SW480 (cell line): ENCODE data around the gene C2CD4C.
A peak's percentile ranks its signal among the peaks of the same experiment; 100 is the strongest.
"Not testable (repeated sequence)": the region's sequence is repeated elsewhere in the genome, so short reads cannot be mapped to it uniquely, and the experiment has no call there.

ENCODE experiments used
- DNase-seq: peaks from one replicate; pipeline ENCODE4 v3.0.0-alpha.2; 2016; ENCODE audit warnings: low spot score

C2CD4C gene

DNA sequence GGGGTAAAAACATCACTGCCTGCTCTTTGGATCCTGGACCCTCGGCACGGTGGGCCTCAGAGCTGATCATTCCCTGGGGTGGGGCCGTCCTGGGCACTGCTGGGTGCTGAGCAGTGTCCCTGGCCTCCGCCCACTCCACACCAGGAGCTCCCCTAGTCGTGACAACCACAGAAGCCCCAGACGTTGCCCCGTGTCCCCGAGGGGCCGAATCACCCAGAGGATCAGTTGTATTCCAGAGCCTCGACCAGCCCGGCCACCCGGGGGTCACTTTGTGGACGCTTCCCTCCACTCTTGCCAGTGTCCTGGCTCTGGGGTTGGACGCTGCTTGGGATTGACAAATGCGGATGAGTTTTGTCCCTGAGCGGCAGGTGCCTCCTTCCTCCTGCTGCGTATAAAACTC is 10.2 kb downstream of the C2CD4C start:
- no peak for DNase-seq

DNA sequence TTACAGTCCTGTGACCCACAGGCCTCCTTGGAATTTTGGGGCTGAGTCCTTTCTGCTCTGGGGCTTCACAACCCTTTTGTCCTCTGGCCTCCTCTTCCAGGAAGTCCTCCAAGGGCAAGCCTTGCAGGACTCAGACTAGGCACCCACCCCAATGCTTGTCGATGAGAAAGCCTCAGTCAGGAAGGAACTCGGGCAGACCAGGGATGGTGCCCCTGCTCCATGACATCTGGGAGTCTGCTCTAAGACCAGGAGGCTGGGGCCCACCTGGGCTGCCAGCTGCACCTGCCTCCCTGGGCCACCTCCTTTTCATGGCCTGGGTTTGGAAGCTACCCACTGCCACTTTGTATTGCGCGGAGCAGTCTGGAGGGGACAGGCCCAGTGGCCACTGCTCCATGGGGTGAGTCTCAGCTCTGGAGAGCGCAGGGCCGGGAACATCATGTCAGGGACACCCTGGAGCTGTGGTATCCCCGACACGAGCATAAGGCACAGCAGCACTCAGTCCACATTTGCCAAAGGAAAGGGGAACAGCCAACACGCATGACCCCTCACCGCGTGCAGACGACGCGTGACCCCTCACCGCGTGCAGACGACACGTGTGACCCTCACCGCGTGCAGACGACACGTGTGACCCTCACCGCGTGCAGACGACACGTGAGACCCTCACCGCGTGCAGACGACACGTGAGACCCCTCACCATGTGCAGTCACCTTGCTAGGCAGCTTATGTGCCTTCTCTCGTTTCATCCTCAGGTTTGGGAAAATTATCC is 10.8 kb downstream of the C2CD4C start:
- no peak for DNase-seq

DNA sequence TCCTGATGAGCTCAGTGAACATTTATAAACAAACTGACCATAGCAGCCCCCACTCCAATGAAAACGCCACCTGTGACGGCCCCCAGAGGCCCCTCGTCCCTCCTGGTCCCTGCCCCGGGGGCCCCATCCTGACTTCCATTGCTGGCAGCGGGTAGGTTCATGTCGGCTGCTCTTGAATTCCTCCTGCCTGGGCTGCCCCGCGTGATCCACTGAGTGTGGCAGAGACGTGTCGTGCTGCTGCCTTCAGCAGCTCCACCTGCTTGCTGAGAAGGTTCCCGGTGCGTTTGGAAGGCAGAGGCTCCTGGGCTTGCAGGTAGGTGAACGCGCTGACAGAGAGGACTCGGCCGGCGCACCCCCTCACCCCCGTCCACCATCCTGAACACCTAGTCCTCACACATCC is 11.6 kb downstream of the C2CD4C start:
- no peak for DNase-seq

DNA sequence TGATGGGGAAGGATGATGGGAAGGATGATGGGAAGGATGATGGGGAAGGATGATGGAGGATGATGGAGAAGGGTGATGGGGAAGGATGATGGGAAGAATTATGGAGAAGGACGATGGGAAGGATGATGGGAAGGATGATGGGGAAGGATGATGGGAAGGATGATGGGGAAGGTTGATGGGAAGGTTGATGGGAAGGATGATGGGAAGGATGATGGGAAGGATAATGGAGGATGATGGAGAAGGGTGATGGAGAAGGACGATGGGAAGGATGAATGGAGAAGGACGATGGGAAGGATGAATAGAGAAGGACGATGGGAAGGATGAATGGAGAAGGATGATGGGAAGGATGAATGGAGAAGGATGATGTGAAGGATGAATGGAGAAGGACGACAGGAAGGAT is 13.5 kb downstream of the C2CD4C start:
- DNase-seq, result no peak

DNA sequence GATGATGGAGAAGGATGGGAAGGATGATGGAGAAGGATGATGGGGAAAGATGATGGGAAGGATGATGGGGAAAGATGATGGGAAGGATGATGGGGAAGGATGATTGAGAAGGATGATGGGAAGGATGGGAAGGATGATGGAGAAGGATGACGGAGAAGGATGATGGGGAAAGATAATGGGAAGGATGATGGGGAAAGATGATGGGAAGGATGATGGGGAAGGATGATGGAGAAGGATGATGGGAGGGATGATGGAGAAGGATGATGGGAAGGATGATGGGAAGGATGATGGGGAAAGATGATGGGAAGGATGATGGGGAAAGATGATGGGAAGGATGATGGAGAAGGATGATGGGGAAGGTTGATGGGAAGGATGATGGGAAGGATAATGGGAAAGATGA is 14.1 kb downstream of the C2CD4C start:
- DNase-seq, result not testable (repeated sequence)

DNA sequence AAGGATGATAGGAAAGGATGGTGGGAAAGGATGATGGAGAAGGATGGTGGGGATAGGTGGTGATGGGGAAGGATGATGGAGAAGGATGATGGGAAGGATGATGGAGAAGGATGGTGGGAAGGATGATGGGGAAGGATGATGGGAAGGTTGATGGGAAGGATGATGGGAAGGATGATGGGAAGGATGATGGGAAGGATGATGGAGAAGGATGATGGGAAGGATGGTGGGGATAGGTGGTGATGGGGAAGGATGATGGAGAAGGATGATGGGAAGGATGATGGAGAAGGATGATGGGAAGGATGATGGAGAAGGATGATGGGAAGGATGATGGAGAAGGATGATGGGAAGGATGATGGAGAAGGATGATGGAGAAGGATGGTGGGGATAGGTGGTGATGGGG is 15.4 kb downstream of the C2CD4C start:
- DNase-seq, result not testable (repeated sequence)

DNA sequence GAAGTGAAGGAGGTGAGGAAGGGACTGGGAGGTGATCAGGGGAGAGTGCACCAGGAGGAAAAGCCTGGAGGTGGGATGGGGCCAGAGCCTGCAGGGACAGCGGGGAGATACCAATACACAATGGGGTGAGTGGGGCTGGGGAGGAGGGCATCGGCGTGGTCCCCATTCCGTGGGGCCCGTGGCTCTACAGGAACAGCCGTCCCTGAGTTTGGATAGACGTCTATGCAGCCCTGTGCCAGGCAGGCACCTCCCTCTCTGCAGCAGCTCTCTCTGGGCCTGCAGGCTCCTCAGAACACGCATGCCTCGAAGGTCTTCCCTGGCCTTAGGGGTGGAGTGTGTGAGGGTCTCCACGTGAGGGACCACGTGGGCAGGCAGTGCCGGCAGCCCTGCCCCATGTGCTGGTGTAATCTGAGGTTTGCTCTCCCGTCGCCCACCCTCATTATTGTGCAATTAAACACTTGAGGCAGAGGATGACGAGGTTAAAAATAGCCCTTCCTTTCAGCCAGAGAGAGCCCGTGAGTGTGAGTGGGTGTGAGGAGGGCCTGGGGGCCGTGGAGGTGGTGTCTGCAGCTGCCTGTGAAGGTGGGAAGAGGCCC is 16.5 kb downstream of the C2CD4C start:
- no peak for DNase-seq

DNA sequence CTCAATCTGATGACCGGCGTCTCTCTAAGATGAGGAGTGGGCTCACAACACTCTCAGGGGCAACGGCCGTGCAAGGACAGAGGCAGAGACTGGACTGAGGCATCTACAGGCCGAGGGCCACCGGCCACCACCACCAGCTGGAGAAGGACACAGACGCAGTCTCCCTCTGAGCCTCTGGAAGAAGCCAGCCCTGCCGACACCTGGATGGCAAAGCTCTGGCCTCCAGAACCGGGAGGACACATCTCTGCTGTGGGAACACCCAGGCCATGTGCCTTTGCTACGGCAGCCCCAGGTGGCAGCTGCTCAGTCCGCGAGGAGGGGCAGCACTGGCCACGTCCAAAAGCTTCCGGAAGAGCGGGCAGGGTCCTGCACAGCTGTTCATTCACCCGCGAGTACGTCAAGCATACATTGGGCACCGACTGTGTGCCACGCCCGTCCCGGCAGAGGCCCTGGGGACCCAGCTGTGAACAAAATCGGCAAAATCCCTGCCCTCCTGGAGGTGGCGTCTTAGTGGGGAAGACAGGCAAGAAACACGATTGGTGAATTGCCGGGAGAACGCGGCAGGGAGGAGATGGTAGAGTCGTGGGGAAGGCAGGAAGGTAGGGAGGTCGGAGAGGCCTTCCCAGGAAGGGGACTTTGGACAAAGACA is 17.1 kb downstream of the C2CD4C start:
- DNase-seq, result no peak

DNA sequence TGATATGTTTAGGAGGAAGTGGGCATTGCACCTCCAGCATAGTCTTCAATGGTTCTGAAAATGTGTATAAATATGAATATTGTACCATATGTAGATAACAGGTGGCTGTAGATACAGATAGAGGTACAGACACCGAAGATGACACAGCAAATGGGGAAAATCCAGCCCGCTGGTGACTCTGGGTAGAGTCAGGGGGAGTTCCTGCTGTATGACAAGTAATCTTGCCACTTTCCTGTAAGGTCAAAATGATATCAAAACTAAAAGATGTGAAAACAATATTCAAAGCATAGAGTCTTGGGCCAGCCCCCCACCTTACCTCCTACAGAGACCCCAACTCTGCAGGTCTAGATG is 17.8 kb downstream of the C2CD4C start:
- no peak for DNase-seq

DNA sequence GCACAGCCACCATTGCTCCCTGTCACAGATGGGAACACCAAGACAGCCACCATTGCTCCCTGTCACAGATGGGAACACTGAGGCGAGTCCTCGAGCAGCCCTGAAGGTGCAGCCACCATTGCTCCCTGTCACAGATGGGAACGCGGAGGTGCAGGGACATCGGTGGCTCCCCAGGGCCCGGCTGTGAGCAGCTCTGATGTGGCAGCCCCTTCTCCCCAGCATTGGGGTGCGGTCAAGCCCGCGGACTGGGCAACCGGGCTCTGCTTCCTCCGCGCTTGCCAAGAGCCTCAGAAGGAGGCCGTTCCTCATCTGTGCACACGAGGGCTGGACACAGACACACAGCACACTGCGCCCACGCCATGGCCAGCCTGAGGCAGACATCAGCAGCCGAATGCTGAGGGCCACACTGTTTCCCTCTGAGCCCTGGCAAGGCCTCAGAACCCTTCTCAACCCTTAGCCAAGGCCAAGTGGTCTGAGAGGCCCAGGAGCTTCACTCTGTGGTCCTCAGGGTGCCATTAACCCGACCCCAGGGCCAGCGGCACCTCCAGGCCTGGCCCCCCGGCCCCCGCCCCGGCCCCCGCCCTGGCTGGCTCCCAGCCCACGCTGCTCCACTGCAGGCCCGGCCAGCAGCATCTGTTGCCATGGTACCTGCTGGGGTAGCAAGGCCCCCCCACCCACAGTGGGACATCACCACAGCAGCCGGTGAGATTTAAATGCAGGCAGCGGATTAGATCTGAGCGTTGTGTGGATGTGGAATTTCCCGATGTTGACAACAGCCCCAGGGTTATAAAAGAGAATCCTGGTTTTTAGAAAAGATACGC is 18.4 kb downstream of the C2CD4C start:
- DNase-seq, result no peak

DNA sequence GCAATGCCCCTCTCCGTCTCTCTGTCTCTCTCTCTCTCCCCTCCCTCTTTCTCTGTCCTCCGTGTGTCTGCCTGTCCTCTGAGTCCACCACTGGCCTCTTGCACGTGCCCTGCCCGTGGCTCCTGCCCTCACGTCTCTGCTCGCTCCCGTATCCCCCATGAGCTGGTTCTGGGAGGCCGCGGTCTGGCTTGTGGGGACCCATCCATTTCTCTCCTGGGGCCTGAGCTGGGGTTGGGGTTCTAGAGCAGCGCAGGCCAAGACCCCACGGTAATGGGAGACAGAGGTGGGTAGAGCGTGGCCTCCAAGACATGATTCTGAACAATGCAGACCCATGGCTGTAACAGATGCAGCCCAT is 19.0 kb downstream of the C2CD4C start:
- no peak for DNase-seq

DNA sequence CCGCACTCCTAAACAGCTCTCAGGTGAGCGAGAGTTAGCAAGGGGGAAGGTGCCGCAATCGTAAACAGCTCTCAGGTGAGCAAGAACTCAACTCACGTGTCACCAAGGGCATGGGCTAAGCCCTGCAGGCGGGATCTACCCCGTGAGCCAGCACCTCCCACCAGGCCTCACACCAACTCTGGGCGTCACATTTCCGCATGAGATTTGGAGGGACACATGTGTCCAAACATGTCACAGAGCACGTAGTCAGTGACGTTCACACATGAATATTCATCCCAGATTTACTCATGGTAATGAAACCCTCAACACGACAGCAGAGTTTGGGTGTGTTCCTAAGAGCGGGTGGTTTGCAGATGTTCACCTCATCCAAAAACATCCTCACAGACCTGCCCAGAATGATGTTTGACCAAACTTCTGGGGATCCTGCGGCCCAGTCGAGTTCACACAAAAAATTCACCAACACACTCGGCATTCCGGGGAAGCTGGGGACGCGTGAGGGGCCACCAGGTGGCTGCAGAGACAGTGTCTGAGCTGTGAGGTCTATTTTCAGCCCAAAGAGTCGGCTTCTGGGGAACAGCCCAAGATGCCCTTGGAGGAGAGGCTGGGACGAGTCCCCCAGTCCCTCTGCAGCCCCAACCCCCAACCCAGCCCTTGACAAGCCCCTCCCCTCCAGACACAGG is 19.6 kb downstream of the C2CD4C start:
- no peak for DNase-seq

DNA sequence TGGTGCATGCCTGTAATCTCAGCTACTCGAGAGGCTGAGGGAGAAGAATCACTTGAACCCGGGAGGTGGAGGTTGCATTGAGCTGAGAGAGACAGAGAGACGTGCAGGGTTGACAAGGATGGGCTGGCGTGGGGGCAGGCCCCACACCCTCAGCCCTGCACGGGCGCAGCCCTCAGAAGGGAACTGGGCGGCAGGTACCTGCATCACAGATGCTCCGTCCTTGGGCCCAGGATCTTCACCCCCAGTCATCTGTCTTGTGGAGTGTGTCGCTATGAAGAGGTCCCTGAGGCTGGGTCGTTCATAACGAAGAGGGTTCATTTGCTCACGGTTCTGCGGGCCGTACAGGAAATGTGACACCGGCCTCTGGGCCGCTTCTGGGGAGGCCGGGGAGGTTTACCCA is 20.3 kb downstream of the C2CD4C start:
- DNase-seq, result no peak

DNA sequence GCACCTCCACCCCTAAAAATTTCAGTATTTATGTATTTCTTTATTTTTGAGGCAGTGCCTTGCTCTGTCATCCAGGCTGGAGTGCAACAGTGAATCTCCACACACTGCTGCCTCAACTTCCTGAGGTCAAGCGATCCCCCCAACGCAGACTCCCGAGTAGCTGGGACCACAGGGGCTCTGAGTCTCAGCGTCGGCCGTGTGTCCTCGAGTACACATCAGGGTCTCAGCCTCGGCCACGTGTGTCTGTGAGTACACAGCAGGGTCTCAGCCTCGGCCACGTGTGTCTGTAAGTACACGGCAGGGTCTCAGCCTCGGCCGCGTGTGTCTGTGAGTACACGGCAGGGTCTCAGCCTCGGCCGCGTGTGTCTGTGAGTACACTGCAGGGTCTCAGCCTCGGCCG is 21.2 kb downstream of the C2CD4C start:
- DNase-seq, result no peak

DNA sequence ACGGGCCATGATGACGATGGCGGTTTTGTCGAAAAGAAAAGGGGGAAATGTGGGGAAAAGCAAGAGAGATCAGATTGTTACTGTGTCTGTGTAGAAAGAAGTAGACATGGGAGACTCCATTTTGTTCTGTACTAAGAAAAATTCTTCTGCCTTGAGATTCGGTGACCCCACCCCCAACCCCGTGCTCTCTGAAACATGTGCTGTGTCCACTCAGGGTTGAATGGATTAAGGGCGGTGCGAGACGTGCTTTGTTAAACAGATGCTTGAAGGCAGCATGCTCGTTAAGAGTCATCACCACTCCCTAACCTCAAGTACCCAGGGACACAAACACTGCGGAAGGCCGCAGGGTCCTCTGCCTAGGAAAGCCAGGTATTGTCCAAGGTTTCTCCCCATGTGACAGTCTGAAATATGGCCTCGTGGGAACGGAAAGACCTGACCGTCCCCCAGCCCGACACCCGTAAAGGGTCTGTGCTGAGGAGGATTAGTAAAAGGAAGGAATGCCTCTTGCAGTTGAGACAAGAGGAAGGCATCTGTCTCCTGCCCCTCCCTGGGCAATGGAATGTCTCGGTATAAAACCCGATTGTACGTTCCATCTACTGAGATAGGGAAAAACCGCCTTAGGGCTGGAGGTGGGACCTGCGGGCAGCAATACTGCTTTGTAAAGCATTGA is 22.2 kb downstream of the C2CD4C start:
- DNase-seq, result not testable (repeated sequence)

DNA sequence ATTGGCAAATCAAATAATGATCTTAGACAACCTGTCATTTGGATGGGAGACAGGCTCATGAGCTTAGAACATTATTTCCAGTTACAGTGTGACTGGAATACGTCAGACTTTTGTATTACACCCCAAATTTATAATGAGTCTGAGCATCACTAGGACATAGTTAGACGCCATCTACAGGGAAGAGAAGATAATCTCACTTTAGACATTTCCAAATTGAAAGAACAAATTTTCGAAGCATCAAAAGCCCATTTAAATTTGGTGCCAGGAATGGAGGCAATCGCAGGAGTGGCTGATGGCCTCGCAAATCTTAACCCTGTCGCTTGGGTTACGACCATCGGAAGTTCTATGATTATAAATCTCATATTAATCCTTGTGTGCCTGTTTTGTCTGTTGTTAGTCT is 22.8 kb downstream of the C2CD4C start:
- not testable (repeated sequence) for DNase-seq

DNA sequence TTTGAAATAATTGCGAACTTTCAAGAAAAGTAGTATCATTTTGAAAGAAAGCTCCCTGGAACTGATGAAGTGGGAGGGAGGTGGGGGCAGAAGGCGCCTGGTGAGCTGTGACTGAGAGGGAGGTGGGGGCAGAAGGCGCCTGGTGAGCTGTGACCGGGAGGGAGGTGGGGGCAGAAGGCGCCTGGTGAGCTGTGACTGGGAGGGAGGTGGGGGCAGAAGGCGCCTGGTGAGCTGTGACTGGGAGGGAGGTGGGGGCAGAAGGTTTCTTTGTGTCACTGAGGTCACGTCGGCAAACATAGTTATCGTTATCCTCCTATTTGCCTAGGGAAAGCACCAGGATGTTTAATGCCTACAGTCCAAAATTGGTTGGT is 24.2 kb downstream of the C2CD4C start:
- DNase-seq, result no peak

DNA sequence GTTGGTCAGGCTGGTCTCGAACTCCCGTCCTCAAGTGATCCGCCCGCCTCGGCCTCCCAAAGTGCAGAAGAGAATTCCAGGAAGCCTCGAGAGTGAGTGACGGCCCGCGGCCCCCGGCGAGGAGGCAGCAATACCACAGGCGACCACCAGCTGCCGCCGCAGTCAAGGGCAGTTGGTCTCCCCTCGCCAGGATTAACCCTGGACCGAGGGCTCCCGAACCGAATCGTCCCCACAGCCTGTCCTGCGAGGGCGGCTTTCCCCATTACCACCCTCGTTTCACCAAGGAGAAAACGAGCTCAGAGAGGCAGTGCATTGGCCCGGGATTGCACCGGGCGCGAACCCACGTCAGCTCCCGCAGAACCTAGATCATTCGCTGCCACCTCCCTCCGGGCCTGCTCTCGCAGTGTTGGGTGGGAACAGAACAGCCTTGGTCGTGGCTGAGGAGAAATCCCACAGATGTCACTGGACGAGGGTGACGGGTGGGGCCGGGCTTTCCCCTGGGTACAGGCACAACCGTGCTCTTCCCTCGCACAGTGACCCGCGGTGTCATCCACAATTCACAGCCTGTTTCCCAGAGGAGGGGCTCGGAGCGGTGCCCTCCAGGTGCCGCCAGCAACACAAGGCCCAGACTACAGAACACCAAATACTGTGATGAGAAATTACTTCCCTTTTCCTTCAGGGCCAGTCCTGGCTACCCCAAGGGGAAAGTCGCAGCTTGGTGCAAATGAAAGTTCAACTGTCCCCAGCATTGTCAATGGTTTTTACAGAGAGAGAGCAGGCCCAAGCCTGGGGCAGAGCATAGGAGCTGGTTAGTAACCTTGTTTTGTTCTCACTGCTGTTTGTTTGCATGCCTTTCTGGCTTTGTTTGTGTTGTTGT is 24.8 kb downstream of the C2CD4C start:
- no peak for DNase-seq

DNA sequence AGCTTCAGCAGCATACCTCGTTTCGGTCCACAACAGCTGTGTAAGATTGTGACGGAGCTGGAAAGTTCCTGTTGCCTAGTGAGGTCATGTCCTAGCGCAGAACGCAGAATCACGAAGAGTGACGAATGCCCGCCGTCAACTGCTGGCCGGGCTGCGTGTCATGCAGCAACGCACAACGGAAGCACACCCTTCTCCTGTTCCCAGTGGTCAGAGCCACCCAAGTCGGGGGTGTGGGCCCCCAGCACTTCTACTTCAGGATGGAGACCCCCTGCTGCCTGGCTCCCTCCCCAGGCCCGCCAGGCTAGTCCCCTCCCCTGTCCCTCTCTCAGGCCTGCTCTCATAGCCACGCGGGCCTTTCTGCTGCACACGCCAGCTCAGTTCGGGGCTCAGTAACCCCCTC is 25.9 kb downstream of the C2CD4C start:
- DNase-seq, result no peak

DNA sequence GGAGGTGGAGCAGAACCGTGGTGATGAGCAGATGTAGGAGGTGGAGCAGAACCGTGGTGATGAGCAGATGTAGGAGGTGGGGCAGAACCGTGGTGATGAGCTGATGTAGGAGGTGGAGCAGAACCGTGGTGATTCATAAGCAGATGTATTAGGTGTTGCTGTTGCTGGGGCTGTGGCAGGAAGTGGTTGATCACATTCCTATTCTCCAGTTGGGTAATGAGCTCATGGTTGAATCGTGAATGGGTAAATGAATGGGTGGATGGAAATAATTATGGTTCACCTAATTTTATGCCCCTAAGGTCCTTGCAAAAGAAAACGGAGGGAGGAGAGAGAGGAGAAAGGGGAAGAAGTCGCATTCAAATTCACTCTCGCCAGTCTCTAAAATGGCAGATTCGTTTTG is 26.4 kb downstream of the C2CD4C start:
- peak; percentile 66 for DNase-seq

DNA sequence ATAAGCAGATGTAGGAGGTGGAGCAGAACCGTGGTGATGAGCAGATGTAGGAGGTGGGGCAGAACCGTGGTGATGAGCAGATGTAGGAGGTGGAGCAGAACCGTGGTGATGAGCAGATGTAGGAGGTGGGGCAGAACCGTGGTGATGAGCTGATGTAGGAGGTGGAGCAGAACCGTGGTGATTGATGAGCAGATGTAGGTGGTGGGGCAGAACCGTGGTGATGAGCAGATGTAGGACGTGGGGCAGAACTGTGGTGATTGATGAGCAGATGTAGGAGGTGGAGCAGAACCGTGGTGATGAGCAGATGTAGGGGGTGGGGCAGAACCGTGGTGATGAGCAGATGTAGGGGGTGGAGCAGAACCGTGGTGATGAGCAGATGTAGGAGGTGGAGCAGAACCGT is 27.0 kb downstream of the C2CD4C start:
- DNase-seq, result not testable (repeated sequence)
